Stimulated activated CD4-positive, alpha-beta T cell treated with anti-CD3 and anti-CD28 coated beads, Interleukin-1b, Interleukin-23, amount 100 ng/mL, for 1 hour (primary cell): ENCODE results near the gene AGXT.
"Not testable (repeated sequence)": the region's sequence is repeated elsewhere in the genome, so short reads cannot be mapped to it uniquely, and the experiment has no call there.

ENCODE experiments used
- DNase-seq, 2 donors: peaks; one replicate each; pipeline ENCODE4 v3.0.0-alpha.2; 2020; ENCODE audit warnings: low read depth in 2 of 2

The AGXT gene

GRCh38 chr2:240839152-240840143, 29.2 kb upstream of the AGXT start:
- no peak for DNase-seq

GRCh38 chr2:240840435-240841060, 28.1 kb upstream of the AGXT start:
- DNase-seq: no peak

GRCh38 chr2:240846309-240846708, 22.3 kb upstream of the AGXT start:
- not testable (repeated sequence) for DNase-seq

- no peak for DNase-seq
Measured at GRCh38 chr2:240846873-240847595, 21.6 kb upstream of the AGXT start.

- DNase-seq: no peak
Measured at GRCh38 chr2:240847817-240848216, 20.8 kb upstream of the AGXT start.

- no peak for DNase-seq
Measured at GRCh38 chr2:240848900-240849680, 19.5 kb upstream of the AGXT start.

- DNase-seq: no peak
Measured at GRCh38 chr2:240850026-240850425, 18.6 kb upstream of the AGXT start.

GRCh38 chr2:240850756-240851077, 17.9 kb upstream of the AGXT start:
- DNase-seq: no peak

- DNase-seq: peak; percentile 64 to 74
Measured at GRCh38 chr2:240851078-240851991, 17.3 kb upstream of the AGXT start.

- no peak for DNase-seq
Measured at GRCh38 chr2:240852671-240853314, 15.8 kb upstream of the AGXT start.

- no peak for DNase-seq
Measured at GRCh38 chr2:240855670-240856069, 13.0 kb upstream of the AGXT start.

GRCh38 chr2:240856151-240856980, 12.3 kb upstream of the AGXT start:
- no peak for DNase-seq

- no peak for DNase-seq
Measured at GRCh38 chr2:240857039-240858008, 11.3 kb upstream of the AGXT start.

GRCh38 chr2:240858321-240858720, 10.3 kb upstream of the AGXT start:
- DNase-seq: no peak

GRCh38 chr2:240858871-240859270, 9.8 kb upstream of the AGXT start:
- no peak for DNase-seq

GRCh38 chr2:240861547-240861946, 7.1 kb upstream of the AGXT start:
- no peak for DNase-seq

GRCh38 chr2:240864475-240864874, 4.1 kb upstream of the AGXT start:
- DNase-seq: no peak

- no peak for DNase-seq
Measured at GRCh38 chr2:240865391-240865790, 3.2 kb upstream of the AGXT start.
